Osteocyte (in vitro differentiated cells): ENCODE results near the gene LCE3E. TPM values are rescaled to one million over a fixed set of nuclear protein-coding genes. Genes with fewer than 3 reads are reported as not detected.
"Not testable (repeated sequence)": the region's sequence is repeated elsewhere in the genome, so short reads cannot be mapped to it uniquely, and the experiment has no call there.

ENCODE experiments used
- DNase-seq: peaks from one replicate; pipeline ENCODE4 v3.0.0; 2021; ENCODE audit warnings: mixed read lengths; ENCODE audit not compliant: unreplicated experiment; ENCODE audit errors: extremely low spot score
- H3K27ac Mint-ChIP-seq: one replicate; pipeline ENCODE4 v1.8.0; 2021; ENCODE audit warnings: mild to moderate bottlenecking, mixed read lengths; ENCODE audit not compliant: unreplicated experiment
- H3K27me3 Mint-ChIP-seq: one replicate; pipeline ENCODE4 v1.8.0; 2021; ENCODE audit warnings: mixed read lengths; ENCODE audit not compliant: unreplicated experiment
- H3K36me3 Mint-ChIP-seq: one replicate; pipeline ENCODE4 v1.8.0; 2021; ENCODE audit warnings: mixed read lengths; ENCODE audit not compliant: unreplicated experiment
- H3K4me1 Mint-ChIP-seq: one replicate; pipeline ENCODE4 v1.8.0; 2021; ENCODE audit warnings: mixed read lengths; ENCODE audit not compliant: unreplicated experiment
- H3K4me3 Mint-ChIP-seq: one replicate; pipeline ENCODE4 v1.8.0; 2021; ENCODE audit warnings: mild to moderate bottlenecking, moderate library complexity, mixed read lengths; ENCODE audit not compliant: unreplicated experiment
- H3K9me3 Mint-ChIP-seq: one replicate; pipeline ENCODE4 v1.8.0; 2021; ENCODE audit warnings: mixed read lengths; ENCODE audit not compliant: unreplicated experiment
- total RNA-seq: library from RNA; stranded (reverse); gene quantifications from 2 replicates; pipeline ENCODE4 v1.2.1, GENCODE V29; 2021
- TF ChIP-seq, protein P1 (sequence below): fragments of 200-600 bp; sonication (generic); IDR thresholded peaks from 2 replicates; pipeline ENCODE4 v1.5.0; 2021; ENCODE audit warnings: antibody characterized with exemption, mild to moderate bottlenecking, moderate library complexity

Gene LCE3E
- total RNA-seq, 1 donor from 2014 or later, result not detected

DNA sequence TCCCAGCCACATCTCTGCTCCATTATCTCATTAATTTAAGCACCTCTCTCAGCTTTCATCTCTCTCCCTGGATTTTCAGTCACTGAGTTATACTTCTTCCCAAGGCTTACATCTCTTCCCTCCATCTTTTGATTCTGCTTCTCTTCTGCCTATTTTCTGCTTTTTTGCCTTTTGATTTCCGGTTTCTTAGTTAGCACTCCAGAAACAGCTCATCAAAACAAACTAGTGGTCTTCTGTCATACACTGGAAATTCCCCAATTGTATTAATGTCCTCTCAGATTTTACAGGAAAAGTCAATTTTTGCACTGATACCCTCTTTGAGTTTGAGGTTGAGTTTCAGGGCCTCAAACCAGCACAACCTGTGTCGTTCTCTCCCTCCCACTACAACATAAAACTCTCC lies 1.5 kb downstream of the LCE3E start:
- H3K36me3 Mint-ChIP-seq, result no peaks in the 10 kb centered on the region
- no peaks in the 10 kb centered on the region for H3K27me3 Mint-ChIP-seq
- TF ChIP-seq, protein P1, sequence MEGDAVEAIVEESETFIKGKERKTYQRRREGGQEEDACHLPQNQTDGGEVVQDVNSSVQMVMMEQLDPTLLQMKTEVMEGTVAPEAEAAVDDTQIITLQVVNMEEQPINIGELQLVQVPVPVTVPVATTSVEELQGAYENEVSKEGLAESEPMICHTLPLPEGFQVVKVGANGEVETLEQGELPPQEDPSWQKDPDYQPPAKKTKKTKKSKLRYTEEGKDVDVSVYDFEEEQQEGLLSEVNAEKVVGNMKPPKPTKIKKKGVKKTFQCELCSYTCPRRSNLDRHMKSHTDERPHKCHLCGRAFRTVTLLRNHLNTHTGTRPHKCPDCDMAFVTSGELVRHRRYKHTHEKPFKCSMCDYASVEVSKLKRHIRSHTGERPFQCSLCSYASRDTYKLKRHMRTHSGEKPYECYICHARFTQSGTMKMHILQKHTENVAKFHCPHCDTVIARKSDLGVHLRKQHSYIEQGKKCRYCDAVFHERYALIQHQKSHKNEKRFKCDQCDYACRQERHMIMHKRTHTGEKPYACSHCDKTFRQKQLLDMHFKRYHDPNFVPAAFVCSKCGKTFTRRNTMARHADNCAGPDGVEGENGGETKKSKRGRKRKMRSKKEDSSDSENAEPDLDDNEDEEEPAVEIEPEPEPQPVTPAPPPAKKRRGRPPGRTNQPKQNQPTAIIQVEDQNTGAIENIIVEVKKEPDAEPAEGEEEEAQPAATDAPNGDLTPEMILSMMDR, result no peak
- H3K4me1 Mint-ChIP-seq, result no peaks in the 10 kb centered on the region
- no peak overlapping the region for H3K4me3 Mint-ChIP-seq
- H3K9me3 Mint-ChIP-seq, result peaks cover 58% of the 10 kb centered on the region
- no peak for DNase-seq
- no peak overlapping the region for H3K27ac Mint-ChIP-seq

DNA sequence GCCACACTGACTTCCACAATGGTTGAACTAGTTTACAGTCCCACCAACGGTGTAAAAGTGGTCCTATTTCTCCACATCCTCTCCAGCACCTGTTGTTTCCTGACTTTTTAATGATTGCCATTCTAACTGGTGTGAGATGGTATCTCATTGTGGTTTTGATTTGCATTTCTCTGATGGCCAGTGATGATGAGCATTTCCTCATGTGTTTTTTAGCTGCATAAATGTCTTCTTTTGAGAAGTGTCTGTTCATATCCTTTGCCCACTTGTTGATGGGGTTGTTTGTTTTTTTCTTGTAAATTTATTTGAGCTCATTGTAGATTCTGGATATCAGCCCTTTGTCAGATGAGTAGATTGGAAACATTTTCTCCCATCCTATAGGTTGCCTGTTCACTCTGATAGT lies 18.2 kb downstream of the LCE3E start:
- not testable (repeated sequence) for H3K4me3 Mint-ChIP-seq, DNase-seq, H3K36me3 Mint-ChIP-seq, H3K4me1 Mint-ChIP-seq, H3K27me3 Mint-ChIP-seq, H3K27ac Mint-ChIP-seq
- peaks cover 28% of the 10 kb centered on the region for H3K9me3 Mint-ChIP-seq

DNA sequence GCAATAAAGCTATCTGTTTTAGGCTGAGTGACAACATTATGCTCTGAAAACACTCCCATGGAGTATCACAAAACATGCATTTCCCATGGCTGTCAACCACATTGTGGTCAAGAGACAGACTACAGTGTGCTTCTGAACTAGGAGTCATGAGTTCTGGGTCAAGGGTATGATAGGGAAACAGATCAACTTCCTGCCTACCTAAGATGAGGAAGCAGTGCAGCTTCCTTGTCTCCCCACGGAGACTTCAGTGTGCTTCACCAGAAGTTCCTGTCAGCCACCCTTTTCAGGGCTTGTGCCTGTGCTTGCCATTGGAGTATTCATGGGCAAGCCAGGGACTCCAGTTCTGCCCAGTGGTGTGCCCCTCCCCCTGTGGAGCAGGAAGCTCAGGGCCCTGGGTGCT lies 19.9 kb downstream of the LCE3E start:
- H3K27ac Mint-ChIP-seq, result no peak overlapping the region

DNA sequence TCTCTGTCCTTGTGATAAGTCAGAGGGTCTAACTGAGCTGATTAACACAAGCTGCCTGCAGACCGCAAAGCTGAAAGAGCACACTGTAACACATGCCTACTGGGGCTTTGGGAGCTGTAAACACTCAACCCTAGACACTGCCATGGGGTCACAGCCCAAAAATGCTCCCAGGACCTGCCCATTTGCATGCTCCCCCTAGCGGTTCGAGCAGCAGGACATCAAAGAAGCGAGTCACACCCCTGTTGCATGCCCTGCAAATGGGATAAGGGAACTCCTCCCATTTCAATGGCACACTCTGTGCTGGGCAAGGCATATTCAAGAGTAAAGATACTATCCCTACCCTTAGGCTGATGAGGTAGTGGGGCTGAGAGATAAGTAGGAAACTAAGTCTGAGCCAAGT lies 22.8 kb downstream of the LCE3E start:
- H3K9me3 Mint-ChIP-seq, result peaks cover 43% of the 10 kb centered on the region

More for the DNA sequence above, 19.9 kb downstream of the LCE3E start:
- peaks cover 33% of the 10 kb centered on the region for H3K9me3 Mint-ChIP-seq
- TF ChIP-seq, protein P1, result no peak
- no peaks in the 10 kb centered on the region for H3K27me3 Mint-ChIP-seq
- H3K36me3 Mint-ChIP-seq, result no peaks in the 10 kb centered on the region
- H3K4me3 Mint-ChIP-seq, result no peak overlapping the region
- H3K4me1 Mint-ChIP-seq, result no peaks in the 10 kb centered on the region
- DNase-seq, result no peak

DNA sequence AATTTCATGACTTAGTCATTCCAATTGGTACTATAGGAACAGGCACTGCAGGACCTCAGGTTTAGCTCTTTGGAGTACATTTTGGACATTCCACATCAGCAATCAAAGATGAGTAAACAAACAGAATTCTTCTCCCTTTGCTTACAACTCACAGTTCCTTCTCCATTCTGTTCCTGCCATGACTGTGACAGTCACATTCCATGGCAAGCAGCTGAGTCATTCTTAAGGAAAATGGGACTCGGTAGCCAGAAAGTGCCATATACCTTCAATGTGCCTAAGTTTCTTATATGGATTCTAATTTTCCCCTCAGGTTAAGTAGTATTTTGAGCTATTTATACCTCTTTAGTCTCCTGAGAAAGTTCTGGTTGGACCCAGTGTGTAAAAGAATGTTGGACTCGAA lies 26.7 kb downstream of the LCE3E start:
- H3K36me3 Mint-ChIP-seq, result no peaks in the 10 kb centered on the region
- no peaks in the 10 kb centered on the region for H3K27me3 Mint-ChIP-seq
- H3K9me3 Mint-ChIP-seq, result peaks cover 54% of the 10 kb centered on the region
- no peak overlapping the region for H3K27ac Mint-ChIP-seq
- H3K4me3 Mint-ChIP-seq, result no peak overlapping the region
- TF ChIP-seq, protein P1, result no peak
- DNase-seq, result no peak
- H3K4me1 Mint-ChIP-seq, result no peaks in the 10 kb centered on the region

More for the DNA sequence above, 22.8 kb downstream of the LCE3E start:
- Mint-ChIP-seq H3K27ac (no peak overlapping the region), H3K27me3 (no peaks in the 10 kb centered on the region), H3K4me1 (no peaks in the 10 kb centered on the region), H3K36me3 (no peaks in the 10 kb centered on the region), H3K4me3 (no peak overlapping the region)
- TF ChIP-seq, protein P1, result no peak
- no peak for DNase-seq

DNA sequence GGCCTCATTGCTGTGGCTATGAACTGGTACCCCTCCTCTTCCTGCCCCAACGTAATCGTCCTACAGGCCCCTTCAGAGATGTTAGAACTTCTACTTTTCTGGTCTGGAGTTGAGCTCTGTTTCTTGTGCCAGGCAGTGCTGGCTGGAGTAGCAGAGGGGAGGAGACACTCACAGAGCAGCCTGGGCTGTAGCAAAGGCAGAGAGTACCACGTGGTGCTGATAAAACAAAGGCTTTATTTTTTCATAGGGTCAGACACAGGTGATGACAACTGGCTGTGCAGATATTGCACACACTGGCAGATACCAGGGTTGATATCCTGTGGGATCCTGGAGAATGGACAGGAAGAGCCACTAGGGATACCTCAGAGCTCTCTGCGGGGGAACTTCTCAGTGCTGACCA lies 29.1 kb downstream of the LCE3E start:
- H3K4me3 Mint-ChIP-seq, result no peak overlapping the region
- TF ChIP-seq, protein P1, result no peak

More for the DNA sequence above, 29.1 kb downstream of the LCE3E start:
- DNase-seq, result no peak
- no peaks in the 10 kb centered on the region for H3K4me1 Mint-ChIP-seq
- H3K27me3 Mint-ChIP-seq, result no peaks in the 10 kb centered on the region
- no peak overlapping the region for H3K27ac Mint-ChIP-seq
- no peaks in the 10 kb centered on the region for H3K36me3 Mint-ChIP-seq
- peaks cover 50% of the 10 kb centered on the region for H3K9me3 Mint-ChIP-seq
